Measurements from ENCODE around the gene BABAM2. TPM values are rescaled to one million over a fixed set of nuclear protein-coding genes. Genes with fewer than 3 reads are reported as not detected.
"Not testable (repeated sequence)": the region's sequence is repeated elsewhere in the genome, so short reads cannot be mapped to it uniquely, and the experiment has no call there.

Gene BABAM2
- total RNA-seq, 1 experiment from 2014 or later: 57.6 TPM

DNA sequence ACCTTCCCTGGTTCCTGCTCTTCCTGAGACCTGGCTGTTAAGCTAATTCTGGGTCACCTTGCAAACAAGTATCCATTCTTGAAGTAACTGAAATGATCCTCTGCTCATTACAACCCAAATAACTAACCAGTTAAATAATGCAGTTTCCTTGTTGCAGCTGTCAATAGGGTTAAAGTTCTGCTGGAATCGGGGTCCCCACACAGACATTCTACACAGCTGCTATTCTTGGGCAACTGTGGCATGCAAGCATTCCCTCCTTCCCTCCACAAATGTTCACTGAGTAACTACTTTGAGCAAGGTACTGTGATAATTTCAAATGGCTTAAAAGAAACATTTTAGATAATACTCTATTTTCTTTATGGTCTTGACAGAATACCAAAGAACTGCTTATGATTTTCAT lies 17.4 kb upstream of the BABAM2 start:
- peaks cover 8% of the 10 kb centered on the region for H3K9me3 Mint-ChIP-seq (ENCODE audit: unreplicated experiment)
- no peak for DNase-seq (ENCODE audit: unreplicated experiment)
- H3K36me3 Mint-ChIP-seq (ENCODE audit: insufficient read depth, unreplicated experiment): no peaks in the 10 kb centered on the region
- H3K27ac Mint-ChIP-seq (ENCODE audit: low read depth, unreplicated experiment): no peak overlapping the region
- intact Hi-C loops (cut with micrococcal nuclease): no loop called here
- TF ChIP-seq, protein P1, sequence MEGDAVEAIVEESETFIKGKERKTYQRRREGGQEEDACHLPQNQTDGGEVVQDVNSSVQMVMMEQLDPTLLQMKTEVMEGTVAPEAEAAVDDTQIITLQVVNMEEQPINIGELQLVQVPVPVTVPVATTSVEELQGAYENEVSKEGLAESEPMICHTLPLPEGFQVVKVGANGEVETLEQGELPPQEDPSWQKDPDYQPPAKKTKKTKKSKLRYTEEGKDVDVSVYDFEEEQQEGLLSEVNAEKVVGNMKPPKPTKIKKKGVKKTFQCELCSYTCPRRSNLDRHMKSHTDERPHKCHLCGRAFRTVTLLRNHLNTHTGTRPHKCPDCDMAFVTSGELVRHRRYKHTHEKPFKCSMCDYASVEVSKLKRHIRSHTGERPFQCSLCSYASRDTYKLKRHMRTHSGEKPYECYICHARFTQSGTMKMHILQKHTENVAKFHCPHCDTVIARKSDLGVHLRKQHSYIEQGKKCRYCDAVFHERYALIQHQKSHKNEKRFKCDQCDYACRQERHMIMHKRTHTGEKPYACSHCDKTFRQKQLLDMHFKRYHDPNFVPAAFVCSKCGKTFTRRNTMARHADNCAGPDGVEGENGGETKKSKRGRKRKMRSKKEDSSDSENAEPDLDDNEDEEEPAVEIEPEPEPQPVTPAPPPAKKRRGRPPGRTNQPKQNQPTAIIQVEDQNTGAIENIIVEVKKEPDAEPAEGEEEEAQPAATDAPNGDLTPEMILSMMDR (IDR thresholded peaks at IDR 0.05; ENCODE audit: unreplicated experiment): no peak
- peaks cover 10% of the 10 kb centered on the region for H3K4me1 Mint-ChIP-seq (ENCODE audit: insufficient read depth, unreplicated experiment)
- CTCF ChIA-PET: no interaction called here
- POLR2A ChIA-PET: interaction anchor here (2.8 kb wide), 1 partner anchor 29 kb away, joined by 7 read pairs; no protein-coding TSS in a partner anchor
- BruUV-seq (replicated peaks): no TSS peak
- H3K27me3 Mint-ChIP-seq (ENCODE audit: insufficient read depth, unreplicated experiment): no peaks in the 10 kb centered on the region
- no peak overlapping the region for H3K4me3 Mint-ChIP-seq (ENCODE audit: unreplicated experiment)

DNA sequence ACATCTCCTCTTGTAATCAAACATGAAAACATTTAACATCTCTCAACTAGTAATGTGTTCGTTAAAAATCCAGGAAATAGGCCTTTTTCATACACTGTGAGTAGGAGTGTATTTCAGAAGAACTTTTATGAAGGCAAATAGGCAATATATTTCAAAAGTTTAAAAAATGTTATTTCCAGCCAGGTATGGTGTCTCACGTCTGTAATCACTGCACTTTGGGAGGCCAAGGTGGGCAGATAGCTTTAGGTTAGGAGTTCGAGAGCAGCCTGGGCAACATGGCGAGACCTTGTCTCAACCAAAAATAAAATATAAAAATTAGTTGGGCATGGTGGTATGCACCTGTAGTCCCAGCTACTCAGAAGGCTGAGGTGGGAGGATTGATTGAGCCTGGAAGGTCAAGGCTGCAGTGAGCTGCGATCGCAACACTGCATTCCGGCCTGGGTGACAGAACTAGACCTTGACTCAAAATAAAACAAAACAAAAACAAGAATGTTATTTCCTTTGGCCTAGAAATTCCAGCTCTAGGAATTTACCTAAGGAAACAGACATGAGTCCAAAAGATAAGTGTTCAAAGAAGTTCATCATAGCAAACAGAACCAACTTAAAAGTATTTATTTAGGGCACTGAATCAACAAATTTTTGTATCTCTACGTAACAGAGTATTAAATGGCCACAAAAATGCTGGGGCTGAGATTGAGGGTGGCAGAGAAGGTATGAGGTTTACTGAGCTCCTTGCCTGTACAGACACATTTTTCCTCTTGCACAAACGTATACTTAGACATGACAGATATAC lies 15.2 kb upstream of the BABAM2 start:
- H3K27me3 Mint-ChIP-seq (ENCODE audit: insufficient read depth, unreplicated experiment): no peaks in the 10 kb centered on the region
- DNase-seq (ENCODE audit: unreplicated experiment): no peak
- peaks cover 17% of the 10 kb centered on the region for H3K9me3 Mint-ChIP-seq (ENCODE audit: unreplicated experiment)
- no TSS peak for BruUV-seq (replicated peaks)
- H3K4me3 Mint-ChIP-seq (ENCODE audit: unreplicated experiment): no peak overlapping the region
- H3K27ac Mint-ChIP-seq (ENCODE audit: low read depth, unreplicated experiment): no peak overlapping the region
- ChIA-PET POLR2A (no interaction called here), CTCF (interaction anchor here (0.7 to 0.8 kb wide), 2 partner anchors 10 to 95 kb away, joined by 3 to 4 read pairs; no protein-coding TSS in a partner anchor)
- H3K4me1 Mint-ChIP-seq (ENCODE audit: insufficient read depth, unreplicated experiment): peaks cover 8% of the 10 kb centered on the region
- H3K36me3 Mint-ChIP-seq (ENCODE audit: insufficient read depth, unreplicated experiment): no peaks in the 10 kb centered on the region
- intact Hi-C loops (cut with micrococcal nuclease): no loop called here
- TF ChIP-seq, protein P1 (IDR thresholded peaks at IDR 0.05; ENCODE audit: unreplicated experiment): no peak

DNA sequence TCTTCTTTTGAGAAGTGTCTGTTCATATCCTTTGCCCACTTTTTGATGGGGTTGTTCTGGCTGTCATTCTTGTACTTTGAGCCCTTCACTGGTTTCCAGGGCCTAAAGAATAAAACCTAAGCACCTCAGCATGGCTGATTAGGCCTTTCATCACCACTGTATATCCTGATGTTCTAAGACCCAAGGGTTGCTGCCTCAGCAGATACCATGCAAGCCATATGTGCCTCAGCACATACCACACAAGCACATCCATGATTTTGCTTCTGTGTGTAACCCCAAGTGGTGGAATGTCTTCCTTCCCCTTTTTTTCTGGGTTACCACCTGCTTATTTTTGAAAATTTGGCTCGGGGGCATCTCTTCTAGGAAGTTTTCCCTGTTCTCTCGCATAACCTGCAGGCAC lies 11.7 kb upstream of the BABAM2 start:
- ChIA-PET CTCF (no interaction called here), POLR2A (no interaction called here)
- Mint-ChIP-seq H3K36me3 (ENCODE audit: insufficient read depth, unreplicated experiment) (no peaks in the 10 kb centered on the region), H3K9me3 (ENCODE audit: unreplicated experiment) (peaks cover 22% of the 10 kb centered on the region), H3K27me3 (ENCODE audit: insufficient read depth, unreplicated experiment) (no peaks in the 10 kb centered on the region), H3K4me3 (ENCODE audit: unreplicated experiment) (no peak overlapping the region), H3K27ac (ENCODE audit: low read depth, unreplicated experiment) (no peak overlapping the region), H3K4me1 (ENCODE audit: insufficient read depth, unreplicated experiment) (no peaks in the 10 kb centered on the region)
- intact Hi-C loops (cut with micrococcal nuclease): no loop called here
- no TSS peak for BruUV-seq (replicated peaks)
- no peak for DNase-seq (ENCODE audit: unreplicated experiment)
- TF ChIP-seq, protein P1 (IDR thresholded peaks at IDR 0.05; ENCODE audit: unreplicated experiment): no peak

DNA sequence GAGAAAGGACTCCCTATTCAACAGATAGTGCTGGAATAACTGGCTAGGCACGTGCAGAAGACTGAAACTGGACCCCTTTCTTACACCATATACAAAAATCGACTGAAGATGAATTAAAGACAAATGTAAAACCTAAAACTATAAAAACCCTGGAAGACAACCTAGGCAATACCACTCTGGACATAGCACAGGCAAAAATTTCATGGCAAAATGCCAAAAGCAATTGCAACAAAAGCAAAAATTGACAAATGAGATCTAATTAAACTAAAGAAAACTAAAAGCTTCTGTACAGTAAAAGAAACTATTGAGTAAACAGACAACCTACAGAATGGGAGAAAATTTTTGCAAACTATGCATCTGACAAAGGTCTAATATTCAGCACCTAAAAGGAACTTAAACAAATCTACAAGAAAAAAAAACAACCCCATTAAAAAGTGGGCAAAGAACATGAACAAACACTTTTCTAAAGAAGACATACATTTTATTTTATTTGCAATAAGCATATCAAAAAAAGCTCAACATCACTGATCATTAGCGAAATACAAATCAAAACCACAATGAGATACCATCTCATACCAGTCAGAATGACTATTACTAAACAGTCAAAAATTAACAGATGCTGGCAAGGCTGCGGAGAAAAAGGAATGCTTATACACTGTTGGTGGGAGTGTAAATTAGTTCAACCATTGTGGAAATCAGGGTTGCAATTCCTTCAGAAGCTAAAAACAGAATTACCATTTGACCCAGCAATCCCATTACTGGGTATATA lies 8.5 kb upstream of the BABAM2 start:
- DNase-seq (ENCODE audit: unreplicated experiment); H3K27ac Mint-ChIP-seq (ENCODE audit: low read depth, unreplicated experiment); H3K27me3 Mint-ChIP-seq (ENCODE audit: insufficient read depth, unreplicated experiment); BruUV-seq (replicated peaks); H3K4me3 Mint-ChIP-seq (ENCODE audit: unreplicated experiment); intact Hi-C loops (cut with micrococcal nuclease); H3K36me3 Mint-ChIP-seq (ENCODE audit: insufficient read depth, unreplicated experiment); CTCF ChIA-PET: not testable (repeated sequence)
- Mint-ChIP-seq H3K9me3 (ENCODE audit: unreplicated experiment) (peaks cover 14% of the 10 kb centered on the region), H3K4me1 (ENCODE audit: insufficient read depth, unreplicated experiment) (peaks cover 15% of the 10 kb centered on the region)
- POLR2A ChIA-PET: interaction anchor here (0.9 to 1.0 kb wide), 2 partner anchors 72 to 109 kb away, joined by 3 read pairs; no protein-coding TSS in a partner anchor

DNA sequence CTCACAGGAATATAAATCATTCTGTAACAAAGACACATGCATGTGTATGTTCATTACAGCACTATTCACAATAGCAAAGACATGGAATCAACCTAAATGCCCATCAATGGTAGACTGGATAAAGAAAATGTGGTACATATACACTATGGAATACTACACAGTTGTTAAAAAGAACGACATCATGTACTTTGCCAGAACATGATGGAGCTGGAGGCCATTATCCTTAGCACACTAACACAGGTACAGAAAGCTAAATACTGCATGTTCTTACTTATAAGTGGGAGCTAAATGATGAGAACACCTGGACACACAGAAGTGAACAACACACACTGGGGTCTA lies 8.0 kb upstream of the BABAM2 start:
- H3K27ac Mint-ChIP-seq (ENCODE audit: low read depth, unreplicated experiment); CTCF ChIA-PET; DNase-seq (ENCODE audit: unreplicated experiment); H3K27me3 Mint-ChIP-seq (ENCODE audit: insufficient read depth, unreplicated experiment); H3K36me3 Mint-ChIP-seq (ENCODE audit: insufficient read depth, unreplicated experiment); BruUV-seq (replicated peaks); intact Hi-C loops (cut with micrococcal nuclease); H3K4me3 Mint-ChIP-seq (ENCODE audit: unreplicated experiment): not testable (repeated sequence)
- H3K4me1 Mint-ChIP-seq (ENCODE audit: insufficient read depth, unreplicated experiment): peaks cover 15% of the 10 kb centered on the region
- POLR2A ChIA-PET: interaction anchor here (0.9 to 1.0 kb wide), 2 partner anchors 73 to 109 kb away, joined by 3 read pairs; no protein-coding TSS in a partner anchor
- H3K9me3 Mint-ChIP-seq (ENCODE audit: unreplicated experiment): peaks cover 14% of the 10 kb centered on the region

All from MCF 10A (cell line).